Smooth muscle cell of the brain vasculature (primary cell): Measurements from ENCODE around the gene PGAM5.

Experiments used
- DNase-seq: peaks from one replicate; pipeline ENCODE4 v3.0.0-alpha.2; 2012; ENCODE audit warnings: low read depth, low spot score

PGAM5 gene

DNA sequence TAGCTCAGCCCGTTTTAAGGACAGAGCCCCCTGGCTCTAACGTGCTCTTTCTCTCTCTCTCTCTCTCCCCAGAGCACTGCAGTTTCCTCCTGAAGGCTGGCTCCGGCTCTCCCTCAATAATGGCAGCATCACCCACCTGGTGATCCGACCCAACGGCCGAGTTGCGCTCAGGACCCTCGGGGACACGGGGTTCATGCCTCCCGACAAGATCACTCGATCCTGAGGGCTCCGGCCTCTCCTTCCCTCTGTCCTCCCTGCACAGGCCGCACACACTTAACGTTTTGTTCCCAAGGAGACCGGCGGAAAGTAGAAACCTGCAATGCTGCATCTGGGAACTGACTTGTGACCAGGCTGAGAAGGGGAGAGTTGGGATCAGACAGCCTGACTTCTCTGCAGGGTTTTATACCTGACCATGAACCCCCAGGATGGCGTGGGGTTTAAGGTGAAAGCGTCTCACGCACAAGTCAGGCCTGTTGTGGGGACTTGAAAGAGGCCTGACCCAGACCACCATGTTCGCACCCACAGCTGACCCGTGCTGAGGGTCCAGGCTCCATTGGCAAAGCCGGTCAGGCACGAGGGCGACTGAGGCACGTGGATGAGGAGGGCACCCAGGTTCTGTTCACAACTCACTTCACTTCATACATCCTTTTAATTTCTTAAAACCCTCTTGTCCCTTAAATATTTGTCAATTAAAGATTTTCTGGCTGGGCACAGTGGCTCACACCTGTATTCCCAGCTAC, 10.1 kb downstream of the PGAM5 start:
- no peak for DNase-seq

DNA sequence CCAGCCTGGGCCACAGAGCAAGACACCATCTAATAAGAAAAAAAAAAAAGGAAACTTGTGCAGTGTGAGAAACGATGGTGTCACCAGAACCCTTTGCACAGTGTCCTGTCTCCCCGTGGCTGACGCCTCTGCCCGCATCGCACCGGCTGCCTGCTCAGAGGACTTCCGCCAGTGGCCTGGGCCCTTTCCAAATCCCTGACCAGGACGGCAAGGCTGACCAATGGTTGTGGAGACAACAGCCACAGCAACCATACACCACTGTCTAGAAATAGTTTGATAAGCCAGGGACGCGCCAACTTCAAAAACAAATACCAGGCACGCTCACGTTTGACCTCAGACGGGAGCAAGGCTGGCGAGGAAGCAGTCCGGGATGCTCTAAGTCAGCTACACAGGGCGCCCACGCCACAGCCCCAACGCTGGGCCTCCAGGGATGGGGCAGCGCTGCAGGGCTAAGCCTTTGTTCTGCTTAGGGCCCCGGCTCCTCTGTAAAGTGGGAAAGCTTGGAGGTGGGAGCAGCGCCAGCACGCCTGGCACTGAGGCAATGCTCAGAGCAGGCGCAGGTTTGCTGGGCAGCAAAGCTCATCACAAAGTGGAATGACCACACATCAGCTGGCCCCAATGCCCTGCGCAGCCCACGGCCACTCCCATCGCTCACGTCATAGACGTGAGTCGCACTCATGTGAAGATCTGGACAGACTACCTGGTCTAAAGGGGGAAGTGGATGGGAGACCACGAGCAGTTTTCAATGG, 12.5 kb downstream of the PGAM5 start:
- DNase-seq, result no peak

DNA sequence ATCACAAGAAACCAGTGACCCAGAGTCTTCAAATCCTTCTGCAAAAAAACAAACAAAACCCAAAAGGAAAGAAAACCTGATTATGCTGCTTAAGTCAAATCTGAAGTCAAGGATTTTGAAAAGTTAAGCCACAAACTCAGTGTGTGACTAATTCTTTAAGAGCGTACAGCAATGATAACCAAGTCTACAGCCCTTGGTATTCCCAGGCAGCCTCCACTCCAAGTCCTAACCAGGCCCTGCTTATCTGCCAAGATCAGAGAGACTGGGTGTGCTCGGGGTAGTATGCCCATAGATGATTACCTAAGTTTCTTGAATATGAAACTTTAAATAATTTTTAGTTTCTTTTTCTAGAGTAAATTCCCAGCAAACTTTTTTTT, 13.1 kb downstream of the PGAM5 start:
- DNase-seq, result no peak

DNA sequence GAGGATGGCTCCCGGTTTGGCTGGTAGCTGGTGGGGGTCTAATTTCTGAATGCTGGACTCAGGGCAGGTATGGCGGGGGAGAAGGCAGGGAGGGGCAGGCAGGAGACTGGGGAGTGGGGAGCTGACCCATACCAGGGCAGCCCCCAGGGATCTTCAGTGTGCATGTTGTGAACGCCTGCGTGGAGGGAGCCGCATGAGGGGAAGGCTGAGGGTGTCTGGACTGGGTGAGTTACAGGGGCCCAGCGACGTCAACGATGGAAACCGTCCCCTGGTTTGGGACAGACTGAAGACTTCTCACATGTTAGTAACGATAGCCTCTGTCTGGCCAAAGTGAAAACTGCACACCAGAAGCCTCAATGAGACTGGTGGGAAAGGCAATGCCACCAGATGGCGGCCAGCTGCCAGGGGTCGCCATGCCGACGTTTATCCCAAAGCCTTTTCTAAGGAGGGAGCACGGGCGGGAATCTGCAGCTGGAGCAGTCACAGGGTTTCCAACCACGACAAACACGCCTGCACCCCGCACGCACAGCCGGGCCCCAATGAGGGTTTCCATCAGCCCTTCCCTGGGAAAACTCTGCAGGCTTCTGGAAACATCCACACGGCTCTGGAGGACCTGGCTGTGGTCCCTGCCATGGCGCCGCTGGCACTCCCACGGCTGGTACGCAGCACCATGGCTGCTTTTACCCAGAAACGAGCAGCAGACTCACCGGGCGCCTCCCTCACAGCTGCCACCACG, 14.0 kb downstream of the PGAM5 start:
- DNase-seq, result no peak

DNA sequence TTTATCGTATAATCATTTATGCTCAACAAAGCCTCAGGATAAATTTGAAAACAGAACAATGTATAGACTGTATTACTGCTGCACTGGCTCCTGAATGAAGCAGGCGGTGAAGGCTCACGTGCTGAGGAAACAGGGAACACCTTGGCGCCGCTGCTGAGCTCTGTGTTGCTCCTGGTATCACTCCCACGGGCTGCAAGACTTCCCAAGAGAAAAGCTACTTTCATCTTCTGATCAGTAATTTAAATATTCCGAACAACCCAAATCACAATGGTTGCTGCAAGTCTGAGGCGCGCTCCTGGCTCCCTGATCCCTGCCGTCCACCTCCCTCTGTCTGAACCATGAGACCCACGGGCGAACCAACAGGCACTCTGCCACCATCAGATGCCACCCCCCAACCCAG, 15.7 kb downstream of the PGAM5 start:
- DNase-seq, result no peak

DNA sequence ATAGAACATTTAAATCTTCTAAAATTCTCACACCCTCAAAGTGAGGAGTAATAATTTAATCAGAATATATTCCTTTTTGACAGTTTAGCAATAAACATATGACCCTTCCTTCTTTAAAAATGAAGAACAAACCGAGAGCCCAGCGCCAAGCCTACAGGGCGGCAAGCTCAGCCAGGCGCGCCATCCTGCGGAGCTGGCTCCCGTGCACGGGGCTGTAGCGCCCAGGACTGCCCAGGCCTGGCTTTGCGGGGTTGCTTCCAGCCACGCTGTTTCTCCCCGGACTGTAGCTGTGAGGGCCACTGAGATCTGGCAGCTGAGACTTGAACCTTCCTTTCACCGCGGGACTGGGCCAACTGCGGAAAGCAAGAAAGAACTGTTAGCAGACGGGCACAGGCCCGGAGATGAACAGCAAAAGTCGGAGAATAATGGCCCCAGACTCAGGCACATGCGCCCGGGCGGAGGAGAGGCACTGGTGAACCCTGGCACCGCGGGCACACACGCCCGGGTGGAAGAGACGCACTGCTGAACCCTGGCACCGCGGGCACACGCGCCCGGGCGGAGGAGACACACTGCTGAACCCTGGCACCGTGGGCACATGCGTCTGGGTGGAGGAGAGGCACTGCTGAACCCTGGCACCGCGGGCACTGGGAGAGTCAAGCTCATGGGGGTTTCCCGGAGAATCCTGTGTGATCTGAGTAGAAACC, 16.6 kb downstream of the PGAM5 start:
- no peak for DNase-seq

DNA sequence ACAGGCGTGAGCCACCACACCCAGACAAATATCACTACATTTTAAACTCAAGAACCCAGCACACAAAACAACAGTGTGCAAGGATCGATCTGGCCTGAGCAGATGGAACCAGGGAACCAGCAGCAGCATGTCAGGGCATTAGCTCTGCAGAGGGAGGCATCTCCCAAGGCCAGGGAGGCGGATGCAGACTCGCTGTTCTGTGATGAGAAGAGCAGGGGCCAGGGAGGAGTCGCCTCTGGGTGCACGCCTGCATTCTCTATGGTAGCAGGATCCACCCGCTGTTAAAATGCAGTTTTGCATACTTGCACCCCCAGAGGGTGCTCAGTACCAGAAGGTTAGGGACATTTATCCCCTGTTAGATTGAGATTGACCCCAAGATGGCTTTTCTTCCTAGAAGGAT, 17.9 kb downstream of the PGAM5 start:
- no peak for DNase-seq

DNA sequence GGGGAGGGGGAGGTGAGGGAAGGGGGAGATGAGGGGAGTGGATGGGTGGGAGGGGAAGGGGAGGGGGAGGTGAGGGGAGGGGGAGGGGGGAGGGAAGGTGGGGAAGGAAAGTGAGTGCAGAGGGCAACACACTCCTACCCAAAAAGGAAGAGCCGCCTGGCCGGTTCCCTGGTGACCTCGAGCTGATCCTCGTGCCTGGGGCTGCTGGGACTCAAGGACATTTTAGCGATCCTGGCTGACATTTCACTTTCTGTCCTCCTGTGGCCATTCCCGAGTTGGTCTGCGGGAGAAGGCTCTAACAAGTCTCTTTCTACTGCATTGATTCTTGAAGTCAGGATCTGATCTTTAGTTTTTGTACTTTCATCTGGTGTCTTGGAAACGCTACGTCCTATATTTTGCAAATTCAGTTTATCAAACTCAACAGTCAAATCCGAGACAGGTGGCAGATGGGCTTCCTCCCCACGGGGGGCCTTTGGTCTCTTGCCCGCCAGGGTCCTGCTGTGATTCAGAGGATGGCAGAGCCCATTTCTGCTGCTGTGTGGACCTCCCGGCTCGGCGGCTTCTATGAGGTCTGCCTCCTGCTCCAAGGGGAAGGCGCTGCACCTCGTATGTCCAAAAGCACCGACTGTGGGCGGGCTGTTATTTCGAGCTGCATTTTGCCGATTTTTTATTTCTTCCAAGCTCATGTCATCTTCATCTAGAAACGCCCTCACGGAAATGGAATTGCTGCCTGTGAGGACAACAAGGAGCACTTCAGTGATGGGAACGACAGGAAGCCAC, 19.1 kb downstream of the PGAM5 start:
- DNase-seq, result no peak

DNA sequence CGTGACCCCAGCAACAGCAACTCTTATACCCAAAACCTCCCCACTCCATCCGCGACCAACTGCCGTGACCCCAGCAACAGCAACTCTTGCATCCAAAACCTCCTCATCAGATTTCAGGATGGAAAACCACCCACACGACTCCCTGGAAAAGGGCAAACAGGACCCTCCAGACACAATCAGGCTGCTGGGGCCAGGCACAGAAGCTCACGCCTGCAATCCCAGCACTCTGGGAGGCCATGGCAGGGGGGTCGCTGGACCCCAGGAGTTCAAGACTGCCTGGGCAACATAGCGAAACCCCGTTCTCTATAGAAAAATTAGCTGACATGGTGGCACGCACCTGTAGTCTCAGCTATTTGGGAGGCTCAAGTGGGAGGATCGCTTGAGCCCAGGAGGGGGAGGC, 19.7 kb downstream of the PGAM5 start:
- no peak for DNase-seq

DNA sequence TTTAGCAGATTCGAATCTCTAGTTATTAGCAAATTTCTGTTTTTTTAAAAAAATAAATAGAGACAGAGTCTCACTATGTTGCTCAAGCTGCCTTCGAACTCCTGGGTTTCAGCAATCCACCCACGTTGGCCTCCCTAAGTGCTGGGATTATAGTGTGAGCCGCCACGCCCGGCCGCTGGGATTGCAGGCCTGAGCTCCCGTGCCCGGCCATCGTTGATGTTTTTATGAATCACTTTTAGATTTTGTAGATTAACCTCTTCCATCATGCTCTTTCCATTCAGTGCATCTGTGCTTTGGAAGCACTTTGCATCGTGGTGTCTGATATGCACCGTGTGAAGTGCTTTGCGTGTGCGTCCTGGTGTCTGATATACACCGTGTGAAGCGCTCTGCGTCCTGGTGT, 20.9 kb downstream of the PGAM5 start:
- no peak for DNase-seq

DNA sequence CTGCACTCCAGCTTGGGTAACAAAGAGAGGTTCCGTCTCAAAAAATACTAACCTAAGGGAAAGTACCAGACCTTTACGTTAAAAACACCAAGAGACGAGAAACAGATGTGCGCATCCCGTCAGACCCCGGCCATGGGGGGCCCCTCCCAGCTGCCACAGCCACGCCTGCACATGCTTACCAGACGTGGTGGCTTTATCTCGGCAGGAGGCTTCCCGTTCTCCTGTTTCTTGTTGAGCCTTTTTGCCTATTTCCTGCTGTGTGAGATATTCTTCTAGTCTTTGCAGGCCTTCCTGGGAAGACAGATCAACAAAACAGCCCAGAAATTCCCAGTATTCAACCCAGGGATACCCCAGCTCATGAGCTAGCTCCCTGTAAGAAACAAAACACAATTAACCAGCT, 23.6 kb downstream of the PGAM5 start:
- peak; percentile 95 for DNase-seq

DNA sequence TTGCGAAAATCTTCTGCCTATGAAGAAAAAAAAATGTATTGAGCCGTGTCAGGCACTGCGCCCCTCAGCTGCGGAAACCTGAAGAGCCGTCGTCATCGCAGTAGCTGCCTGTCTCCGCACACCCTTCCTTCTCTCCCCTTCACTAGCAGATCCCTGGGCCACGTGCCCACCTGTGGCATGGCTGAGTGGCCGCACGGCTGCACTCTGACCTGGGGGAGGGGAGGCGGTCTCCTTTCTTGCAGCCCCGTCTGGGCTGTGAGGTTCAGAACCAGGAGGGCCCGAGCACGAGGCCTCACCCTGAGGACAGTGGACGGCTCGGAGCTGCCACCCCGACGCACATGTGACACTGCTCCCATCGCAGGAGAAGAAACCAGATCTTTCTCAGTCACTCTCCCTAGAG, 24.9 kb downstream of the PGAM5 start:
- DNase-seq, result no peak

DNA sequence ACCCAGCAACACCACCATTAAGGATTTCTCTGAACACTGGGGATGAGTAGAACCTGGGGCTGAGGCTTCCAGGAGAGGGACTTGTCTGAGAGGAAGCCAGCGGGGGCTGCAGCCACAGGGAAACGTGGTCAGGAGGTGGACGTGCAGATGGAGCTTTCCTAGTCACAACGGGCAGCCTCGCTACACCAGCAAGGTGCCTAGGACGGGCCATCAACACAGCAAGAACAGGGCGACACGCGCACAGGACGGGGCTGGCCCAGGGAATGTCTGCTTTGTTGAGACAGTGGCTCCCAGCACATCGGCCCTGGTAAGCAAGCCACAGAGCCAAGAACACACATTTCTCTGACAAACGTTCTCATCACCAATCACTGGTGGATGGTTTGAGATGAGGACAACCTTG, 25.7 kb downstream of the PGAM5 start:
- no peak for DNase-seq

DNA sequence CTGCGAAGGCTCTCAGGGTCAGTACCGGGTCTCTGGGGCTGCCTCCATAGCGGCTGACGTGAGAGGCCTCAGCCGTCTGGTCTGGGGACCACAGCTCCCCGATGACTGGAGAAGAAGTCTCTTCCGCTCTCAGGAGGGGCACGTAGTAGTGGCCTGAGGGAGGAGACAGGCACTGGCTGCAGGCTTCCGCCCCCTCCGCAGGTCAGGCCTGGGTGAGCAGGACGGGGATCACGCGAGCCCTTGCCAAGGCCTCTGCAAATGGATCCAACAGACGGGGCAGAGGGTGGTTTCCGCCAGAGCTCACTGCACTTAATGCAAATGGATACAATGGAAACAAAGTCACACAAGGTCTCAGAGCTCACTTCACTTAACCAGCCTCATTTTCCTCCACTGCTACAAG, 26.3 kb downstream of the PGAM5 start:
- DNase-seq, result no peak

DNA sequence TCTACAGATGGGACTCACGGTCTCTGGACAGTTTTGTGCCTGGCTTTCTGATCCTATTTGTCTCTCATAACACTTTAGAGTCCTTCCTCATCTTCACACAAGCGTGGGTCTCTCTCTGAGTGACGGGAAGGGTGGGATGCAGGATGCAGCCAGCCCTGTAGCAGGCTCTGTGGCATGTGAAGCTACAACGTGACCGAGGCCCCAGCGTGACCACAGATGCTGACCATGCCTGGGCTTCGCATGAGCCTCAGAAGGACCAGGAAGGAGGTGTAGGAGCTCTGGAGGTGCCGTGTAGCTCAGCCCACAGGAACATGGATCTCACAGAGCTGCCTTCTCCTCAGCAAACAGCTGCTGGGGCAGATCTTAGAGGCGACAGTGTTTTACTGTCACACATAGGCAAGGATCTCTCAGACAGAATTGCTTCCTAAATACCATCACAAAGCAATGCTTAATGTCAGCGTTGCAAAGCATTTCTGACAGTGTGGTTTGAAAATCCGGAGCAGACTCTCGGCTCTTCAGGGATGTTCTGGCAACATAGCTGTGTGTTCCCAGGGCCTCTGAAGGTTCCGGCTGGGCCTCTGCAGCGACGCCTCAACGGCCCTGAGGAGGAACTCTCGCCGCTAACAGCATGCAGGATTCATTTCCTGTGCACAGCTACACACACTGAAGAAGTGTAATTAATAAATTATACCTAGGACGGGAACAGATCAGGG, 29.1 kb downstream of the PGAM5 start:
- no peak for DNase-seq

DNA sequence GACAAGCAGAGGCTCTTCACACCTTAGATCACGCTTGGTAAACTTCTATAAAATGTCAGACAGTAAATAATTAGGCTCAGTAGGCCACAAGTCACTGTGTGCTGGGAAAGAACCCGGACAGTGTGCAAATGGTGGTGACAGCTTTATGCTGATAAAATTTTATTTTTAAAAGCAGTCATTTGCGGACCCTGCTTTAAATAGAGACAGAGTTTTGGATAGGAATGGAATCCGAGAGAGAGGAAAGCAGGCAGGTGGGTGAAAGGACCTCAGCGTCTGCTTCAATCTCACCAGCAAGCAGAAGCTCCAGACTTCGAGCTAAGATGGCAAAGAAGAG, 29.6 kb downstream of the PGAM5 start:
- no peak for DNase-seq

DNA sequence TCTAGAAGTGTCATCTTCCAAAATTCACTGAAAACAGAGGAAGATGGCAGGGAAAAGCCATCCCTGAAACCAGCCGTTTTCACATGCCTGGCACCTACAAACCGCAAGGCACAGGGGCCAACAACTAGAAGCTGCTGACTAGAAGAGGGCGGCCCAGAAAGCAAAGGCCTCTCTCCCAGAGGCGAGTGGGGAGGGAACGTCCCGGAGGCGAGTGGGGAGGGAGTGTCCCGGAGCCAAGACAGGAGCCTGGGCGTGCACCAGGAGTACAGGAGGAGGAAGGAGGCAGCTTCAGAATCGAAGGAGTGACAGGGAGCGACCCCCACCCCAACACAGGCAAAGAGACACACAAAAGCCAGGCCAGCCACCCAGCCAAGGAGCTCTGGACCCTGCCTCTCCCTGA, 30.0 kb downstream of the PGAM5 start:
- DNase-seq, result no peak

DNA sequence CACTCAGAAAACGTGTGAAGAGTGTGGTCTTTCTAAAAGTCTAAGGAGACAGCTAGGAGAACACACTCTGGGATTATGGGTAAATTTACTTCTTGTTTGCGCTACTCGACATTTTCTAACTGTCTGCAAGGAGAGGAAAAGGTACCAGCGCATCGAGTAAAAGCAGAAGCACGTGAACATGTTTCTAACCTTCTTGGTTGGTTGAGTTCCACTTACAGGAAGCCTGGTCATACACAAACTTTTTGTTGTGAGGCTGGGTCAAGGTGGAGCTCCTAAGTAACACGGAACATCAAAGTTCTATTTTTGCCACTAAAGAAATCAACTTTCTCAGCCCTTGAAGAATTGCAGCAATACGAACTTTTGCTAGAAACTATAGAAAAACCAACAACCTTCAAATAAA, 31.0 kb downstream of the PGAM5 start:
- DNase-seq, result no peak

DNA sequence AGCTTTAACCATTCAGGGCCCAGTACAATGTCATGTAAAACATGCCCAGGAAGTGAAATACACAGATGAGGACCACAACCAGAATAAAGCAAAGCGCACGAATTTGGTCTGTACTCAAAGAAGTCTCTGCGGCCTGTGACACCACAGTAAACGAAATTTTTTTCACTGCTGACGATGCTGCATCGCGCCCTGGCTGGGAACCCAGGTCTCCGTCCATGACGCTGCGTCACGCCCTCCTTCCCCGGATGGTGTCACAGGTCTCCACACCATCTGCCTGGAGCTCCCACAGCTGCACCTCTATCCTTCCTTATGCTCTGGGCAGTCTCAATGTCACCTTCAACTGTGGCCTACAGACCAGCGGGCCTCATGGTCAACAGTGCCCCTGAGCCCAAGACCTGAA, 33.2 kb downstream of the PGAM5 start:
- DNase-seq, result no peak

DNA sequence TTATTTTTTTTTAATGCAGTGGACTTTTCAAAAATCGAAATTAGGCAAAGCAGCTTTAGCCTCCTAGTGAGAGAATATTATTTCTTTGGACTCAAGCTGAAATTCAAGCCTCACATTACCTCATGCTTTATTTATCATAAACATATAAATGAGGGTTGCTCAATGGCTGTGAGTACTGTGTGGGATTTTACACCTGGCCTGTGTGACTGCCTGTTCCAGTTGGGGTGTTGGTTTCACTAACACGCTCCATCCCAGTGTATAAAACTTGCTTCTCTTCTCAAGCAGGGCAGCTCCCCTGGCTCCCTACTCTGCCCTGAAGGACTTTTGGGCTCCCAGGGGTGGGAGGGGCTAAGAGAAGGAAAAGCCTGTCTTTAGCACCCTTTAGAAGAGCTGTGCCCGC, 36.0 kb downstream of the PGAM5 start:
- no peak for DNase-seq

DNA sequence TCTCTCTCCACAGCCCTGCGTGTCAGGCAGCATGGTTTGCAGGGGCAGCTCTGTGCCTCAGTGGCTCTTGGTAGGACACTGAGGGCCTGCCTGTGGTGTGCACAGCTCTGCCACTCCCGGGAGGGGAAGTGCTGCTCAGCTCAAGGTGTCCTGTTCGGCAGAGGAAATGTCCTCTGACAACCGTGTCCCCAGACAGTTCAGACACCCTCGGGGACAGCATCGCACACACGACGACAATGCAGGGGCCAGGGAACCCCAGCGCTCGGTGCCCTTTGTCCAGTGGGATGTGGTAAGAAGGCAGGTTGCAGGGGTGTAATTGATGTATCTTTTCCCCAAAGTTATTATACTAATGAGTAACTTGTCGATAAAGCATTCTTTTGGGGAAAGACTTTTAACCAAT, 36.8 kb downstream of the PGAM5 start:
- DNase-seq, result no peak
